ENCODE measurements around the gene ACACA. TPM values are rescaled to one million over a fixed set of nuclear protein-coding genes. Genes with fewer than 3 reads are reported as not detected.

ACACA gene
- total and polyA plus RNA-seq, 2 experiments from 2014 or later = 59.6 to 164 TPM

- Histone ChIP-seq H3K4me3 (no peak overlapping the region), H3K27ac (ENCODE audit: low read depth) (0 out of 2 replicates have a peak overlapping the region, but pooled peaks have one; percentile 42), H4K20me1 (replicated peaks; ENCODE audit: insufficient read depth) (peaks cover 16% of the 10 kb centered on the region), H3K9me2 (ENCODE audit: insufficient read depth) (no peaks in the 10 kb centered on the region), H3K36me3 (ENCODE audit: insufficient read depth) (peaks cover 5% of the 10 kb centered on the region; the same call in 1 of the 2 replicates), H2AFZ (no peak overlapping the region), H3F3A (replicated peaks; ENCODE audit: low read depth) (0 out of 2 replicates have a peak, but pooled peaks cover 8% of the 10 kb centered on the region), H3K79me2 (replicated peaks; ENCODE audit: insufficient read depth) (peaks cover 97% of the 10 kb centered on the region), H3K4me2 (no peak overlapping the region), H3K4me1 (ENCODE audit: insufficient read depth) (no peaks in the 10 kb centered on the region), H3K27me3 (ENCODE audit: insufficient read depth) (no peaks in the 10 kb centered on the region)
- H3K4me1 Mint-ChIP-seq = no peaks in the 10 kb centered on the region; the same call in 2 of the 3 replicates
- ATAC-seq = no peak
- peaks cover 30% of the 10 kb centered on the region; the same call in 2 of the 3 replicates for H3K36me3 Mint-ChIP-seq (ENCODE audit: low read depth)
- DNase-seq (ENCODE audit: low spot score) = no peak
- TF ChIP-seq POLR2AphosphoS5 (IDR thresholded peaks at IDR 0.05; ENCODE audit: low read depth) (no peak), NANOG (IDR thresholded peaks at IDR 0.05; ENCODE audit: borderline replicate concordance) (no peak), EZH2phosphoT487 (IDR thresholded peaks at IDR 0.05; ENCODE audit: unreplicated experiment) (no peak), CREB1 (CRISPR knock-in tag; IDR thresholded peaks at IDR 0.05; ENCODE audit: low read depth) (no peak)
- H3K4me3 Mint-ChIP-seq = no peak overlapping the region
- no peak overlapping the region for H3K27ac Mint-ChIP-seq
- peaks cover 3% of the 10 kb centered on the region for H3K27me3 Mint-ChIP-seq (ENCODE audit: insufficient read depth, low read depth, poor library complexity)
- H3K9me3 Mint-ChIP-seq = no peaks in the 10 kb centered on the region; the same call in 2 of the 3 replicates
Observed at GRCh38 chr17:37317867-37318266, 88.8 kb downstream of the ACACA start.

DNA sequence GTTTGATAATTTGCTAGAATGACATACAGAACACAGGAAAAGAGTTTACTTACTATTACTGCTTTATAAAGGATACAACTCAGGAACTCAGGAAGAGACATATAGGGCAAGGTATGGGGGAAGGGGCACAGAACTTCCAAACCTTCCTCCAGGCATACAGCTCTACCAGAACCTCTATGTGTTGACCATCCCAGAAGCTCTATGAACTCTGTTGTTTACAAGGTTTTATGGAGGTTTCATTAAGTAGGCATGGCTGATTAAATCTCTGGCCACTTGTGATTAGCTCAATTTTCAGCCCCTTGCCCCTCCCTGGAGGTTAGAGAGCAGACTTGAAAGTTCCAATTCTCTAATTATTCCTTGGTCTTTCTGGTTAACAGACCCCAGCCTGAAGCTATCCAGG lies 91.0 kb downstream of the ACACA start:
- Histone ChIP-seq H4K20me1 (replicated peaks; ENCODE audit: insufficient read depth) (peaks cover 20% of the 10 kb centered on the region), H3K4me3 (no peak overlapping the region), H3K36me3 (ENCODE audit: insufficient read depth) (peaks cover 5% of the 10 kb centered on the region; the same call in 1 of the 2 replicates), H3K4me1 (ENCODE audit: insufficient read depth) (peaks cover 3% of the 10 kb centered on the region; the same call in 1 of the 2 replicates), H3K27ac (ENCODE audit: low read depth) (no peak overlapping the region), H3K9me2 (ENCODE audit: insufficient read depth) (no peaks in the 10 kb centered on the region), H3K4me2 (no peak overlapping the region), H2AFZ (no peak overlapping the region), H3K79me2 (replicated peaks; ENCODE audit: insufficient read depth) (peaks cover 99% of the 10 kb centered on the region), H3K27me3 (ENCODE audit: insufficient read depth) (no peaks in the 10 kb centered on the region), H3F3A (replicated peaks; ENCODE audit: low read depth) (0 out of 2 replicates have a peak, but pooled peaks cover 5% of the 10 kb centered on the region)
- Mint-ChIP-seq H3K27me3 (ENCODE audit: insufficient read depth, low read depth, poor library complexity) (peaks cover 1% of the 10 kb centered on the region), H3K36me3 (ENCODE audit: low read depth) (peaks cover 35% of the 10 kb centered on the region; the same call in 2 of the 3 replicates), H3K4me1 (peaks cover 8% of the 10 kb centered on the region), H3K9me3 (no peaks in the 10 kb centered on the region), H3K4me3 (no peak overlapping the region), H3K27ac (no peak overlapping the region)
- no peak for ATAC-seq
- DNase-seq (ENCODE audit: low spot score) = no peak
- TF ChIP-seq REST (IDR thresholded peaks at IDR 0.05; ENCODE audit: unreplicated experiment) = no peak
- TF ChIP-seq CREB1 (CRISPR knock-in tag; IDR thresholded peaks at IDR 0.05; ENCODE audit: low read depth) = no peak
- no peak for TF ChIP-seq STAT1 (IDR thresholded peaks at IDR 0.05; ENCODE audit: unreplicated experiment)
- no peak for TF ChIP-seq NANOG (IDR thresholded peaks at IDR 0.05; ENCODE audit: borderline replicate concordance)
- TF ChIP-seq EZH2phosphoT487 (IDR thresholded peaks at IDR 0.05; ENCODE audit: unreplicated experiment) = no peak
- no peak for TF ChIP-seq ZNF462 (CRISPR knock-in tag; IDR thresholded peaks at IDR 0.05)
- TF ChIP-seq ZNF331 (CRISPR knock-in tag; IDR thresholded peaks at IDR 0.05; ENCODE audit: low read depth) = no peak
- no peak for TF ChIP-seq EZH2 (IDR thresholded peaks at IDR 0.05; ENCODE audit: low read depth, unreplicated experiment)
- no peak for TF ChIP-seq ZNF114 (CRISPR knock-in tag; IDR thresholded peaks at IDR 0.05)
- no peak for TF ChIP-seq POLR2AphosphoS5 (IDR thresholded peaks at IDR 0.05; ENCODE audit: low read depth)

Data from GM23338 (cell line).